Lower lobe of right lung (tissue), 2 donors: ENCODE measurements around the gene ZNF22. TPM values are rescaled to one million over a fixed set of nuclear protein-coding genes. Genes with fewer than 3 reads are reported as not detected.

Source experiments
- ATAC-seq, 2 donors: fragments of 200-7000 bp; cut with Tn5 transposase; one replicate each; pipeline ENCODE4 v1.9.1; 2020 to 2022; ENCODE audit warnings: mild to moderate bottlenecking in 2 of 2, moderate library complexity in 2 of 2
- DNase-seq: peaks from one replicate; pipeline ENCODE4 v3.0.0-alpha.2; 2020
- H3K27ac ChIP-seq: fragments of 200-600 bp; one replicate; pipeline ENCODE4 v1.8.0; 2022
- H3K27me3 ChIP-seq: fragments of 200-600 bp; one replicate; pipeline ENCODE4 v1.8.0; 2022; ENCODE audit warnings: low read depth
- H3K36me3 ChIP-seq: fragments of 200-600 bp; one replicate; pipeline ENCODE4 v1.8.0; 2022; ENCODE audit warnings: mild to moderate bottlenecking
- H3K4me1 ChIP-seq: fragments of 200-600 bp; one replicate; pipeline ENCODE4 v1.8.0; 2022
- H3K4me3 ChIP-seq: fragments of 200-600 bp; one replicate; pipeline ENCODE4 v1.8.0; 2022; ENCODE audit warnings: mild to moderate bottlenecking
- H3K9me3 ChIP-seq: fragments of 200-600 bp; one replicate; pipeline ENCODE4 v1.8.0; 2022
- intact Hi-C: fragments of 100-400 bp; cut with DNase I; formaldehyde crosslinking; loops from one replicate; pipeline ENCODE4 v1.11.0; 2022
- long read RNA-seq: library from polyadenylated mRNA; unstranded; transcript quantifications from one replicate; pipeline ENCODE4 v2.0.0, GENCODE V29; 2021
- total RNA-seq: library from RNA; stranded (reverse); fragmentation: NEBNext Ultra II Directional; extraction: Animal tissue kit (Norgen Biotek cat#: 25700); gene quantifications from one replicate; pipeline ENCODE4 v1.2.1, GENCODE V29; 2021
- TF ChIP-seq, protein P1 (sequence below): fragments of 200-600 bp; IDR thresholded peaks from one replicate; pipeline ENCODE4 v1.8.0; 2022; ENCODE audit warnings: antibody characterized with exemption, mild to moderate bottlenecking
- donor health status: DM: no; HTN: yes; CAD: no; lungs with severe emphysema.

Gene ZNF22
- total RNA-seq, result 22.1 TPM
- long read RNA-seq, transcript ZNF22-201 (2 exons, 2,551 nt), result major isoform, 64 of 73 reads
- long read RNA-seq, partial matches to known transcripts, result 0 of 73 reads
- long read RNA-seq, other reads (novel, unspliced or antisense), result 9 of 73 reads

DNA sequence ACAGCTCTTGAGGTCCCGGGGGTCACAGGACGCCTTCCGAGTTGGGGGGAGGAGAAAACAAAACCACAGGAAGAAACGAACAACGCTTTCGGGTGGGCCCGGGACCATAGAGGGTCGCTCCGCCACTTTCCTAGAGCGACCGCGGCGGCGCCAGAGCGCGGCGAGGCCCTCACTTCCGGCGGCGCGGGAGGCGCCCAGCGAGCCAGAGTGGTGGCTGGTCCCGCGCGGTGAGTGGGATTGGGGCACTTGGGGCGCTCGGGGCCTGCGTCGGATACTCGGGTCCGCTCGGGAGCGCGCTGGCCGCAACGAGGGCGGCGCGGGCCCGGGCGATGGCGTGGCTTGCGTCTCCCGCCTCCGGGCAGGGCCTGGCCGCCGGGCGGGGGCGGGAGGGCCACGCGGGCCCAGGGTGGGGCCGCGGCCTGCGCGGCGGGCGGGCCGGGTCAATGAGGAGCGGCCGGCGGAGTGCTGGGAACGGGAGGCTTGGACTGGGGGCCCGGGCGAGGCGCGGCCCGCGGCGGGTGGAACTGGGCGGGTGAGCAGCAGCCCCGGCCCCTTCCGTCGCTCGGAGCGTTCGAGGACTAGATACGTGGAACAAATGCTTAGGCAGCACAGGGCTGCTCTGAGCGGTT, at the start of gene ZNF22:
Gene ZNF22, plus strand, starts transcription at position 172 of the 629 bp plus-strand sequence. CDS start 2,446 bp downstream, outside the sequence.
- H3K4me3 ChIP-seq, result peak within 1 kb of the TSS; percentile 74
- H3K27ac ChIP-seq, result peak within 1 kb of the TSS; percentile 95
- peaks cover 23% of the 10 kb centered on the region for H3K36me3 ChIP-seq
- peaks cover 56% of the 10 kb centered on the region for H3K4me1 ChIP-seq
- H3K27me3 ChIP-seq, result no peaks in the 10 kb centered on the region
- intact Hi-C loops, result no loop called here
- no peaks in the 10 kb centered on the region for H3K9me3 ChIP-seq
- TF ChIP-seq, protein P1, sequence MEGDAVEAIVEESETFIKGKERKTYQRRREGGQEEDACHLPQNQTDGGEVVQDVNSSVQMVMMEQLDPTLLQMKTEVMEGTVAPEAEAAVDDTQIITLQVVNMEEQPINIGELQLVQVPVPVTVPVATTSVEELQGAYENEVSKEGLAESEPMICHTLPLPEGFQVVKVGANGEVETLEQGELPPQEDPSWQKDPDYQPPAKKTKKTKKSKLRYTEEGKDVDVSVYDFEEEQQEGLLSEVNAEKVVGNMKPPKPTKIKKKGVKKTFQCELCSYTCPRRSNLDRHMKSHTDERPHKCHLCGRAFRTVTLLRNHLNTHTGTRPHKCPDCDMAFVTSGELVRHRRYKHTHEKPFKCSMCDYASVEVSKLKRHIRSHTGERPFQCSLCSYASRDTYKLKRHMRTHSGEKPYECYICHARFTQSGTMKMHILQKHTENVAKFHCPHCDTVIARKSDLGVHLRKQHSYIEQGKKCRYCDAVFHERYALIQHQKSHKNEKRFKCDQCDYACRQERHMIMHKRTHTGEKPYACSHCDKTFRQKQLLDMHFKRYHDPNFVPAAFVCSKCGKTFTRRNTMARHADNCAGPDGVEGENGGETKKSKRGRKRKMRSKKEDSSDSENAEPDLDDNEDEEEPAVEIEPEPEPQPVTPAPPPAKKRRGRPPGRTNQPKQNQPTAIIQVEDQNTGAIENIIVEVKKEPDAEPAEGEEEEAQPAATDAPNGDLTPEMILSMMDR, result peak; percentile 37
- DNase-seq (peak; percentile 81), ATAC-seq (peak; percentile 90 to 93)

DNA sequence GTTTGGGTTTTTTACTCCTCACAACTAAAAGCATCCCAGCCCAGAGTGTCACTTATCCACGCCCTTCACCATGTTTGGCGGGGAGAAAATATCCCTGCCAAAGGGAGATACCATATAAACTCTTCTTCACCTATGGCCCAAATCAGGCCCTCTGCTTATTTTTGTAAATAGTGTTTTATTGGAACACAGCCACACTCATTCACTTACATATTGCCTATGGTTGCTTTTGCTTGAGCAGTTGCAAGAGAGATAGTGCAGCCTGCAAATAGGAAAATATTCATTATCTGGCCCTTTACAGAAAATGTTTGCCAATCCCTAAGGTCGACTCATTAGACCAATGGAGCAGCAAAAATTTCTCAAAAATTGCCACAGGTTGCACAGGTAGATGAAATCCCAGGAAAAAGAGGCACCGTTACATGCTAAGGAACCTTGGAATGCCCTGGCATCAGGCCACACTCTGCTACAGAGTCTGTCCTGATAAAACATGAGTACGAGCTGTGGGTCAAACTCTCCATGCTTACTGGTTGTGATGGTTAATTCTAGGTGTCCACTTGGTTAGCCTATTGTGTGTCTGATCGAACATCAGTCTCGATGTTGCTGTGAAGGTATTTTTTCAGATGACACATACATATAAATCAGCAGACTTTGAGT, 49.0 kb upstream of the ZNF22 start:
- no peak overlapping the region for H3K27ac ChIP-seq
- H3K27me3 ChIP-seq, result no peaks in the 10 kb centered on the region
- TF ChIP-seq, protein P1, result no peak
- DNase-seq (no peak), ATAC-seq (no peak)
- peaks cover 16% of the 10 kb centered on the region for H3K36me3 ChIP-seq
- intact Hi-C loops, result no loop called here
- H3K4me1 ChIP-seq, result peaks cover 24% of the 10 kb centered on the region
- H3K4me3 ChIP-seq, result no peak overlapping the region
- no peaks in the 10 kb centered on the region for H3K9me3 ChIP-seq

DNA sequence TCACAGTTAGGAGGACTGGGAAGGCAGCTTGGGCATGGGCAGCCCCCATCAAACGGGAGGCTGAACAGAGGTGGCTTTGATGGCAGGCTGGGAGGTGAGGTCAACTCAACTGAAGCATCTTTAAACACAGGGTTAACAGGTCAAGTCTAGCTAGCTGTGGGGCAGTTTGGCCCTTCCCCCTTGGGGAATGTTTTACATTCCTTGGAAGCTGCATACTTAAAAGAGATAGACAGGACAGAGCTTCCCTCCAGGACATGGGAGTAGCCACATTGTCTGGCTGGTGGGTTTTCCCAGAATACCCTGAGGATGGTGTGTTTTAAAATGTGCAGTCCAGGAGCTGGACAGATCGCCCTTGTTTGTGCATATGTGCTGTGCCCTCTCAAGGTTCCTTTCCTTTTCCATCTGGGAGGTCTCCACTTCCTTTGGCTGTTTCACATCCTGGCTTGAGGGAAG, 47.9 kb upstream of the ZNF22 start:
- Histone ChIP-seq H3K9me3 (no peaks in the 10 kb centered on the region), H3K36me3 (peaks cover 17% of the 10 kb centered on the region), H3K4me3 (no peak overlapping the region), H3K27me3 (no peaks in the 10 kb centered on the region), H3K27ac (no peak overlapping the region), H3K4me1 (peaks cover 28% of the 10 kb centered on the region)
- ATAC-seq, result no peak
- no peak for DNase-seq
- intact Hi-C loops, result no loop called here
- TF ChIP-seq, protein P1, result no peak

DNA sequence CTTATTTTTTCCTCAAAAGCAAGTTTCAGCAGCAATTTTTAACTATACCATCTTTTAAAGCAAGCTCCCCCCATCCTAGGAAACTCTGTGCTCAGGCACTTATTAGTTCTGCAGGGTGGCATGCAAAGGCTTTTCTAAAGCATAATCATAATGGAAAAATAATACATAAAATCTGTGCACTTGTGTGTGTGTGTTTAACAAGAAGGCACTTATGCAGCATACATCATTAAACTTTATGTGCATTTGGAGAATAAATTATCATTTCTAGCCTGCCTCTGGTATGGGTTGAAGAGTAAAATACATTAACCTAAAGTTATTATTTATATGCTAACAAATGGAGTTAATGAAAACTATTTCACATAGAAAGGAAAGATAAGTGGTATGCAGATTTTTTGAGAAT, 46.7 kb upstream of the ZNF22 start:
- DNase-seq (no peak), ATAC-seq (no peak)
- Histone ChIP-seq H3K9me3 (no peaks in the 10 kb centered on the region), H3K36me3 (peaks cover 17% of the 10 kb centered on the region), H3K27me3 (no peaks in the 10 kb centered on the region), H3K4me3 (no peak overlapping the region), H3K27ac (no peak overlapping the region), H3K4me1 (peaks cover 31% of the 10 kb centered on the region)
- TF ChIP-seq, protein P1, result no peak
- intact Hi-C loops, result no loop called here

DNA sequence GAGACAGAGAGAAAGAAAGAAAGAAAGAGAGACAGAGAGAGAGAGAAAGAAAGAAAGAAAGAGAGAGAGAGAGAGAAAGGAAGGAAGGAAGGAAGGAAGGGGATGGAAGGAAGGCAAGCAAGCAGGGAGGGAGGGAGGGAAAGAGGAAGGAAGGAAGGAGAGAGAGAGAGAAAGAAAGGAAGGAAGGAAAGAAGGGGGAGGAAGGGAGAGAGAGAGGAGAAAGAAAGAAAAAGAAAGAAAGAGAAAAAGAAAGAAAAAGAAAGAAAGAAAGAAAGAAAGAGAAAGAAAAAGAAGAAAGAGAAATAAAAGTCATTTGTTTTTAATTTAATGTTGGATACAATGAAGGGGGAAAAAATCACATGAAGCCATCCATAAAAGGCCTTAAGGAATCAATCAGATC, 45.8 kb upstream of the ZNF22 start:
- Histone ChIP-seq H3K4me1 (peaks cover 28% of the 10 kb centered on the region), H3K9me3 (no peaks in the 10 kb centered on the region), H3K27me3 (no peaks in the 10 kb centered on the region), H3K4me3 (no peak overlapping the region), H3K27ac (no peak overlapping the region), H3K36me3 (peaks cover 17% of the 10 kb centered on the region)
- no peak for DNase-seq
- intact Hi-C loops, result no loop called here
- TF ChIP-seq, protein P1, result no peak
- ATAC-seq, result no peak
